Activated CD4-positive, alpha-beta T cell treated with anti-CD3 and anti-CD28 coated beads for 36 hours (primary cell): Measurements from ENCODE around the gene GRAMD4. TPM values are rescaled to one million over a fixed set of nuclear protein-coding genes. Genes with fewer than 3 reads are reported as not detected.

Experiments
- ATAC-seq: fragments of 200-7000 bp; cut with Tn5 transposase; one replicate; pipeline ENCODE4 v1.10.0; 2021; ENCODE audit warnings: mild to moderate bottlenecking, moderate library complexity
- CTCF ChIA-PET: fragments of 350-600 bp; sonication (Branson Sonifier 250); formaldehyde crosslinking; loops from one replicate; lab custom pipeline; 2021; ENCODE audit warnings: antibody characterized with exemption; lab: Charles Lee
- POLR2A ChIA-PET: fragments of 350-600 bp; sonication (Branson Sonifier 250); formaldehyde crosslinking; loops from one replicate; lab custom pipeline; 2021; ENCODE audit warnings: antibody characterized with exemption, inconsistent platforms; lab: Charles Lee
- DNase-seq: peaks from one replicate; pipeline ENCODE4 v3.0.0-alpha.2; 2020
- H3K27ac Mint-ChIP-seq: one replicate; pipeline ENCODE4 v1.8.0; 2021; ENCODE audit warnings: mixed read lengths
- H3K27me3 Mint-ChIP-seq: one replicate; pipeline ENCODE4 v1.8.0; 2021; ENCODE audit warnings: mixed read lengths
- H3K36me3 Mint-ChIP-seq: one replicate; pipeline ENCODE4 v1.8.0; 2021; ENCODE audit warnings: low read depth, mixed read lengths
- H3K4me1 Mint-ChIP-seq: one replicate; pipeline ENCODE4 v1.8.0; 2021; ENCODE audit warnings: mixed read lengths
- H3K4me3 Mint-ChIP-seq: one replicate; pipeline ENCODE4 v1.8.0; 2021; ENCODE audit warnings: mild to moderate bottlenecking, moderate library complexity, mixed read lengths
- H3K9me3 Mint-ChIP-seq: one replicate; pipeline ENCODE4 v1.8.0; 2021; ENCODE audit warnings: low read depth, mixed read lengths
- intact Hi-C, 2 experiments: fragments of 100-400 bp; cut with DNase I in 1 of 2; cut with micrococcal nuclease in 1 of 2; formaldehyde crosslinking; loops; one replicate each; pipeline versions ENCODE4 v1.14.2 to v1.15.1; 2022 to 2024; cut with DNase I, micrococcal nuclease
- total RNA-seq, 2 experiments: library from RNA; stranded (reverse); gene quantifications; one replicate each; pipeline ENCODE4 v1.2.3, GENCODE V29; 2021

GRAMD4 gene
- total RNA-seq, 2 experiments from 2014 or later = 25.7 to 40.7 TPM

GRCh38 chr22:46707827-46708570 lies 87.8 kb downstream of the GRAMD4 start:
- ChIA-PET CTCF (no interaction called here), POLR2A (no interaction called here)
- Mint-ChIP-seq H3K9me3 (no peaks in the 10 kb centered on the region), H3K4me1 (peaks cover 6% of the 10 kb centered on the region), H3K4me3 (no peak overlapping the region), H3K27me3 (no peaks in the 10 kb centered on the region), H3K27ac (no peak overlapping the region), H3K36me3 (peaks cover 58% of the 10 kb centered on the region)
- intact Hi-C loops = no loop called here
- DNase-seq (no peak), ATAC-seq (no peak)

DNA sequence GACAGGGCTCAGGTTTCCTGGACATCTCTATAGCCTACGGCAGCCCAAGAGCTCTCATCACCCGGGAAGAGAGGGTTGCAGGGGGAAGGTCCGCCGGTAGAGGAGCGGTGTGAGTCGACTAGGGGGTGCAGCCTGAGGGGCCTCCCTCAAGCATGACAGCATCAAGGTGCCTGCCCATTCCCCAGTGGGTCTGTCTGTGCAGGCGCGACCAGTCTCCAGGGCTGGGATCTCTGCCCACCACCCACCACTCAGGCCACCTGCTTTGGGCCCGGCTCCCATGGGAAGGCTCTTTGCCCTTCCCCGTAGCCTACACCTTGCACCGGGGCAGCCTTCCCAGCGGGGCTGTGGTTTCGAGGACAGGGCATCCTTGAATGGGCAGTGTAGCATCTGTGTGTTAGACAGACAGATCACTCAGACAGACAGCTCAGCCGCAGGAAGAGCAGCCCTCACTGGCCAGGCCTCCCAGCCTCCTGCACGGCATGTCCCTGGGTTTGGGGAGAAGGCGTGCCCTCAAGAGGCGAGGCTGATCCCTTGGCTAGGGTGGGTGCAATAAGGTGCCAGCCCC lies 88.7 kb downstream of the GRAMD4 start:
- H3K36me3 Mint-ChIP-seq = peaks cover 60% of the 10 kb centered on the region
- POLR2A ChIA-PET = no interaction called here

GRCh38 chr22:46710806-46711205 lies 90.6 kb downstream of the GRAMD4 start:
- Mint-ChIP-seq H3K36me3 (peaks cover 56% of the 10 kb centered on the region), H3K27ac (peak overlapping the region; percentile 45), H3K4me1 (peaks cover 9% of the 10 kb centered on the region), H3K9me3 (no peaks in the 10 kb centered on the region), H3K27me3 (no peaks in the 10 kb centered on the region), H3K4me3 (no peak overlapping the region)
- CTCF ChIA-PET = no interaction called here
- POLR2A ChIA-PET = no interaction called here
- ATAC-seq (no peak), DNase-seq (peak; percentile 19)
- intact Hi-C loops = no loop called here

More for the DNA sequence above, 88.7 kb downstream of the GRAMD4 start:
- Mint-ChIP-seq H3K4me3 (no peak overlapping the region), H3K4me1 (peaks cover 6% of the 10 kb centered on the region), H3K27me3 (no peaks in the 10 kb centered on the region), H3K9me3 (no peaks in the 10 kb centered on the region), H3K27ac (peak overlapping the region; percentile 4)
- intact Hi-C loops = no loop called here
- CTCF ChIA-PET = interaction anchor here (1.1 kb wide), 1 partner anchor 30 kb away, joined by 3 read pairs; no protein-coding TSS in a partner anchor
- ATAC-seq = no peak
- no peak for DNase-seq

DNA sequence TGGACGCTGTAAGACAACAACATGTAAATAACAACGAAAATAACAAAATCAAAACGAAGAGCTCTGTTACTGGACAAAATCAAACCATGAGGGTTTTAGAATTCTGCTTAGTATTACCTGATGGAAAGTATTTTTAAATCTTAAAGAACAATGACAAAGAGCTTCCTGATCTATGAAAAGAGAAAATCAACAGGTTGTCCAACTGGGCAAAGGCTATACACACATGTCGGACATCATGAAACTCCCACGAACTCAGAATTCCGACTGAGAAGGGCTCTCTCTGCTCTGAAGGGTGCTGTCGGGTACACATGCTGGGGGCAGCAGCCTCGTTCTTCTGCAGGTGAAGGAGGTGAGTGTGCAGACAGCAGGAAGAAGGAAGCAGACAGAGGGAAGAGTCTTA lies 92.1 kb downstream of the GRAMD4 start:
- CTCF ChIA-PET = no interaction called here
- DNase-seq = no peak
- H3K27me3 Mint-ChIP-seq = no peaks in the 10 kb centered on the region
- no peaks in the 10 kb centered on the region for H3K9me3 Mint-ChIP-seq
- POLR2A ChIA-PET = no interaction called here
- H3K36me3 Mint-ChIP-seq = peaks cover 48% of the 10 kb centered on the region
- no peak overlapping the region for H3K27ac Mint-ChIP-seq
- intact Hi-C loops = no loop called here
- ATAC-seq = no peak
- peaks cover 9% of the 10 kb centered on the region for H3K4me1 Mint-ChIP-seq
- no peak overlapping the region for H3K4me3 Mint-ChIP-seq

- intact Hi-C loops = no loop called here
- no peak for ATAC-seq
- DNase-seq = no peak
- ChIA-PET POLR2A (no interaction called here), CTCF (interaction anchor here (0.6 kb wide), 1 partner anchor 10 kb away, joined by 3 read pairs; no protein-coding TSS in a partner anchor)
- Mint-ChIP-seq H3K9me3 (no peaks in the 10 kb centered on the region), H3K27me3 (no peaks in the 10 kb centered on the region), H3K4me3 (no peak overlapping the region), H3K36me3 (peaks cover 43% of the 10 kb centered on the region), H3K4me1 (peaks cover 9% of the 10 kb centered on the region), H3K27ac (peak overlapping the region; percentile 19)
Measured at GRCh38 chr22:46714550-46714949, 94.4 kb downstream of the GRAMD4 start.

DNA sequence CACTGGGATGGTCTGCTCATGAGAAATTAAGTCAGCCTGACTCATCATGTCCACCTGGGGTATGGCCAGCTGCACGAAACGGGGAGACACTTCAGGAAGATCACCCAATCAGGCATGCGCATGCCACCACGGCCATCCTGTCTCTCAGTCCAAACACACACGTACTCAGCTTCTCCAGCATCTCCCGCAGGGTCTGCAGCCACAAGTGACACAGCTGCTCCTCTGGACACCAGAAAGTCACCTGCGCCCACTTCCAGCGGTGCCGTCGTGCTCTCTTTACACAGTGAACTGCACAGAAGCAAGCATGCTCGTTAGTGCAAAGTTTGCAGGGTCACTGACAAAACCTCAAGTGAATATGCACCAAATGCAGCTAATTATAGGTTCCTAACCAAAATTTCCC lies 99.7 kb downstream of the GRAMD4 start:
- H3K27ac Mint-ChIP-seq = no peak overlapping the region
- H3K36me3 Mint-ChIP-seq = peaks cover 27% of the 10 kb centered on the region
- H3K4me1 Mint-ChIP-seq = peaks cover 6% of the 10 kb centered on the region
- POLR2A ChIA-PET = interaction anchor here (1.6 kb wide), 1 partner anchor 157 kb away, joined by 4 read pairs; no protein-coding TSS in a partner anchor
- no peak for DNase-seq
- H3K27me3 Mint-ChIP-seq = no peaks in the 10 kb centered on the region
- H3K4me3 Mint-ChIP-seq = no peak overlapping the region
- CTCF ChIA-PET = interaction anchor here (0.8 kb wide), 1 partner anchor 38 kb away, joined by 4 read pairs; no protein-coding TSS in a partner anchor
- intact Hi-C loops = no loop called here
- no peaks in the 10 kb centered on the region for H3K9me3 Mint-ChIP-seq
- no peak for ATAC-seq

DNA sequence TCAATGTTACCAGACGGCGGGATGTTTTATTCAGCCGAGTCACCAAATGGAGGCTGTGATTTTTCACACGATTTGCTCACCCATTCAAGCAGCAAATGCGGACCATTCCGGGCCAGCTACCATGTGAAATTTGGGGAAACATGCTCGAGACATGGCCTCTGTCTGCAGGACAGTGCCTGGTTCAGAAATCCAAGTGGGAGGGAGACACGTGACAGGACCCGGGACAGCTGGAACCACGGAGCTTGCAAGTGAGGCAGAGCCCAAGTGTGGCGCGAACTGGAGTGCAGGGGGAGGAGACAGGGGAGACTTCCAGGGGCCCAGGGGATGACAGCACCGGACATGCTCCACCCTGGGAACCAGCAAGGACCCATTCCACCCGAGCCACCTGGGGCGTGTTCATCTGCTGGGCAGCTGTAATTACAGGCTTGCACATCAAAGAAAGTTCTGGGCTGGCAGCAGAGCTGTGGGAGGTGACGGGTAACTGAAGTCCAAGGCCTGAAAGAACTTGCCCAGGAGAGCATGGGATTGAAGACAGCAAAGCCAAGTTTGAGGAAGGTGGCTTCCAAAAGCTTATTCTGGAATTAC lies 101.4 kb downstream of the GRAMD4 start:
- intact Hi-C loops = no loop called here
- CTCF ChIA-PET = interaction anchor here (1.2 to 1.3 kb wide), 2 partner anchors 8 to 158 kb away, joined by 3 read pairs; no protein-coding TSS in a partner anchor
- ATAC-seq = no peak
- POLR2A ChIA-PET = no interaction called here
- Mint-ChIP-seq H3K4me3 (no peak overlapping the region), H3K4me1 (peaks cover 6% of the 10 kb centered on the region), H3K27me3 (no peaks in the 10 kb centered on the region), H3K27ac (no peak overlapping the region), H3K9me3 (no peaks in the 10 kb centered on the region), H3K36me3 (peaks cover 24% of the 10 kb centered on the region)
- DNase-seq = no peak

DNA sequence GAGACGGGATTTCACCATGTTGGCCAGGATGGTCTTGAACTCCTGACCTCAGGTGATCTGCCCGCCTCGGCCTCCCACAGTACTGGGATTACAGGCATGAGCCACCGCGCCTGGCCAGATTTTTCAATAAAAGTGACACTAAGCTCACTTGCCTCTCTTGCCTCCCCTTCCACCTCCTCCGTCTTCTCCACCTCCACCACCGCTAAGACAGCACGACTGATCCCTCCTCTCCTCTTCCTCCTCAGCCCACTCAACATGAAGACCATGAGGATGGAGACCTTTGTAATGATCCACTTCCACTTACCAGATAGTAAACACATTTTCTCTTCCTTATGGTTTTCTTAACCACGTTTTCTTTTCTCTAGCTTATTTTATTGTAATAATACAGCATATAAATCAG lies 103.7 kb downstream of the GRAMD4 start:
- ATAC-seq (no peak), DNase-seq (no peak)
- intact Hi-C loops = no loop called here
- no peaks in the 10 kb centered on the region for H3K9me3 Mint-ChIP-seq
- no peaks in the 10 kb centered on the region for H3K27me3 Mint-ChIP-seq
- peaks cover 18% of the 10 kb centered on the region for H3K4me1 Mint-ChIP-seq
- POLR2A ChIA-PET = no interaction called here
- CTCF ChIA-PET = interaction anchor here (0.6 kb wide), 1 partner anchor 10 kb away, joined by 3 read pairs; no protein-coding TSS in a partner anchor
- peaks cover 22% of the 10 kb centered on the region for H3K36me3 Mint-ChIP-seq
- no peak overlapping the region for H3K4me3 Mint-ChIP-seq
- no peak overlapping the region for H3K27ac Mint-ChIP-seq

DNA sequence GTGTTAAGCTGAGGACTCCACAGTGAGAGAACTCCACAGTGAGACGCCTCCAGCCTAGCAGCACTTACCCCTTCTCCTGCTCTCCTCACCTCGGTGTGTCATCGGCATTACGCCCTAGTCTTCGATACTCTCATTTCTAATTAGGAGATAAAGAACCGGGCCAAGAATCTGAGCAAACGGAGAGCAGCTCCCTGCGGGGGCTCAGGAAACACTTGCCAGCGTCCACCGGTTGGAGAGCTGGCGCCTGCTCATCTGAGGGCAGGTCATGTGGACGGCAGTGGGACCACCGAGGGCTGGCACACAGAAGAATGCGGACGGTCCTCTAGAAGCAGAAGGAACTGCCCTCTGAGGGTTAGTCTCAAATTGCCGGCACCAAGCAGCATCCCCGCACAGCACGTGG lies 104.9 kb downstream of the GRAMD4 start:
- no peak for ATAC-seq
- H3K36me3 Mint-ChIP-seq = peaks cover 14% of the 10 kb centered on the region
- no peaks in the 10 kb centered on the region for H3K27me3 Mint-ChIP-seq
- H3K9me3 Mint-ChIP-seq = no peaks in the 10 kb centered on the region
- no peak for DNase-seq
- no peak overlapping the region for H3K4me3 Mint-ChIP-seq
- ChIA-PET POLR2A (no interaction called here), CTCF (no interaction called here)
- peaks cover 21% of the 10 kb centered on the region for H3K4me1 Mint-ChIP-seq
- intact Hi-C loops = no loop called here
- no peak overlapping the region for H3K27ac Mint-ChIP-seq

DNA sequence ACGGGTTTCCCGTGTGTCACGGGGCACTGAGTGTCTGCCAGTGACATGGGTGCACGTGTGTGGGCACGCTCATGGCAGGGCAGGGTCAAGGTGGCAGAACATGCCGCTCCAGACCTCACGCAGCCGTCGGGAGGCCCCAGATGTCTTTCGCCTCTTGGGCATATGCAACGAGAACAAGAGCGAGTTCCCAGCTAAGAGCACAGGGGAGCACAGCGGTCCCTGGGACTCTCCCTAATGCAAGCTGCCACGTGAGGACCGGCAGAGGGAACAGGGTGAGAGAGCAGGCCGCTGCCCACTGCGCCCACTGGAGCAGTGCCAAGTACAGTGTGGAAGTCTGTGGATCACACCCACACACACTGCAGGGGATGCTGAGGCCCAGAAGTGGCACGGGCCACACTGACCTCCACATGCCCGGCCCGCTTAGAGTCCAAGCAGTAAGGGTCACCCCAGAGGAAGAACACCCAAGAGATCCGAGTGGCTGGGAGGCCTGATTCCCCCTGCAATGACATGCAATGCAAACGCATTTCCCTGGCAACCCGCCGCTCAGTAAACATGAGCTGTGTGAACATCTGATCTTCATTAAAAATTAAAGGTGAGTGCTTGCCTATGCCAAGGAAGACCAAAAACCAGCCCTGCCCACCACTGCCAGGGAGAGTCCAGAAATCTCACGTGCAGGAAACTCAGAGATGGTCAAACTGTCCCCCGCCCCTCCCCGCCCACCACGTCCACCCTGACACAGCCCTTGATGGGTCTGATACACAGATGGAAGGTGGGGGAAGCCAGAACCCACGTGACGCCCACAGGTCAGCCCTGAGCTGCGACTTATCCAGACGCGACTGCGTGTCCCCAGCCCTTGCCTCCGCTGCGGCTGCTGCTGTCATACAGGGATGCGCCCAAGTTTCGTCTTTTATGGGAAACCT lies 106.1 kb downstream of the GRAMD4 start:
- intact Hi-C loops = no loop called here
- Mint-ChIP-seq H3K36me3 (peaks cover 15% of the 10 kb centered on the region), H3K4me3 (no peak overlapping the region), H3K4me1 (peaks cover 31% of the 10 kb centered on the region), H3K27ac (no peak overlapping the region), H3K27me3 (no peaks in the 10 kb centered on the region), H3K9me3 (no peaks in the 10 kb centered on the region)
- POLR2A ChIA-PET = no interaction called here
- CTCF ChIA-PET = interaction anchor here (0.8 kb wide), 1 partner anchor 11 kb away, joined by 3 read pairs; no protein-coding TSS in a partner anchor
- DNase-seq (no peak), ATAC-seq (no peak)

DNA sequence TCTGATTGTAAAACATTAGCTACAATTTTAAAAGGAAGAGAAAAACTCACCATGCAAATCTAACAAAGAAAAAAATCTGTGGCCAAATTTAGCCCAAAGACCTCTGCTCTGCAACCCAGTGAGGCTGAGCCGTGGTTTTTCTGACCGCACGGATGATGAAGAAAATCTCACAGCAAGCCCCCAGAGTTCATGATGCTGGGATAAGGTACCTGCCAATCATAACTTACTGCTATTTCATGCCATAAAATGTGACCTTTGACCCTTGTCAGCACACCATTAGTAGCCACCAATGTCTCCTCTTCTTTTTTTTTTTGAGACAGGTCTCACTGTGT lies 106.8 kb downstream of the GRAMD4 start:
- DNase-seq = no peak
- POLR2A ChIA-PET = no interaction called here
- intact Hi-C loops = no loop called here
- CTCF ChIA-PET = interaction anchor here (0.8 kb wide), 1 partner anchor 12 kb away, joined by 3 read pairs; no protein-coding TSS in a partner anchor
- peaks cover 21% of the 10 kb centered on the region for H3K36me3 Mint-ChIP-seq
- H3K27me3 Mint-ChIP-seq = no peaks in the 10 kb centered on the region
- no peak for ATAC-seq
- H3K4me1 Mint-ChIP-seq = peaks cover 37% of the 10 kb centered on the region
- H3K27ac Mint-ChIP-seq = no peak overlapping the region
- H3K4me3 Mint-ChIP-seq = no peak overlapping the region
- H3K9me3 Mint-ChIP-seq = no peaks in the 10 kb centered on the region
